ENCODE data around the gene DNM3.

DNA sequence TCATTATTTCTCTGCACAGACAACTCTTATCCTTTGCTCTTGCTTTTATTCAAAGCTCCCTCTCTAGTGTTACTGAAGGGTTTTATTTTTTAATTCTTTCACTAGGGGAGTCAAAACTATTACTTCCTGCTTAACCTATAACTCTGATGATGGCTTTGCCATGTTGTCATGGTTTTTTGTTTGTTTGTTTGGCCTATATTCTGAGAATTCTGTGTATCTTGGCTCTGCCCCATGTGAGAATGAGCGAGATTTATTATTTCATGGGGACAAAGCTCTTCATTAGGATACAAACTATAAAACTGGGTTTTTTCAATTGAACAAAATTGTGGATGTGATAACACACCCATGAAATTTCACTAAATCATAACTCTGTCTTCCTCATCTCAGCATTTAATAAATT is 388.6 kb downstream of the DNM3 start:
- TF ChIP-seq EZH2 (IDR thresholded peaks at IDR 0.05; ENCODE audit: insufficient read depth, poor library complexity, severe bottlenecking) (no peak), EZH2phosphoT487 (IDR thresholded peaks at IDR 0.05; ENCODE audit: insufficient read depth, low read depth) (no peak)

Measured in GM23248 (cell line).